ENCODE data around the gene SNX8.

GRCh38 chr7:2217716-2218443 is 96.4 kb downstream of the SNX8 start:
- TF ChIP-seq EP300 (IDR thresholded peaks at IDR 0.05) (no peak), FOSB (CRISPR knock-in tag; IDR thresholded peaks at IDR 0.05) (no peak), BHLHE40 (IDR thresholded peaks at IDR 0.05; ENCODE audit: low read depth, low read length) (no peak), MYC (IDR thresholded peaks at IDR 0.05; ENCODE audit: borderline replicate concordance, low read length) (no peak)

Data from A549 (cell line).